ENCODE data around the gene DEGS2.
A peak's percentile ranks its signal among the peaks of the same experiment; 100 is the strongest.

DNA sequence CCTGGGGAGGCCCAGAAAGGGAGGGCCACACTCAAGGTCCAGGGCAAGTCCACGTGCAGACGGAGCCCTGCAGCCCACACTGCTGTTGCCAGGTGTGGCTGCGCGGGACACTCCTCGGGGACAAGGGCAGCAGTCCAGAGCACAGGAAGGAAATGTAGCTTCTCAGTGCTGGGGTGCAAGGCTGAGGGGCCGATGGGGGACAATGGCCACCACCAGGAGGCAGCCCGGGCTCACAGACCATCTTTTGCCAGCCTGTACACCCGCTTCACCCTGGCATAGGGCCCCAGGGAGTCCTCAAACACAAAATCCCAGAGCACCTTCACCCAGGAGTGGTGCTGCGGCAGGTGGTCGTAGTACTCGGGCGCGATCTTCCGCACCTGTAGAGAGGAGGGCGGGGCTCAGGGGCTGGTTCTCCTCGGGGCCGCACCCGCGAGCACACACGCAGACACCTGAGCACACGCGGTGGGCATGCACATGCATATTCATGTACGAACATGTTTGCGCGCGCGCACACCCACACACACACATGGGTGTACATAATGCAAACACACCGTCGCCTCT lies 12.8 kb downstream of the DEGS2 start:
- TF ChIP-seq, protein P1, sequence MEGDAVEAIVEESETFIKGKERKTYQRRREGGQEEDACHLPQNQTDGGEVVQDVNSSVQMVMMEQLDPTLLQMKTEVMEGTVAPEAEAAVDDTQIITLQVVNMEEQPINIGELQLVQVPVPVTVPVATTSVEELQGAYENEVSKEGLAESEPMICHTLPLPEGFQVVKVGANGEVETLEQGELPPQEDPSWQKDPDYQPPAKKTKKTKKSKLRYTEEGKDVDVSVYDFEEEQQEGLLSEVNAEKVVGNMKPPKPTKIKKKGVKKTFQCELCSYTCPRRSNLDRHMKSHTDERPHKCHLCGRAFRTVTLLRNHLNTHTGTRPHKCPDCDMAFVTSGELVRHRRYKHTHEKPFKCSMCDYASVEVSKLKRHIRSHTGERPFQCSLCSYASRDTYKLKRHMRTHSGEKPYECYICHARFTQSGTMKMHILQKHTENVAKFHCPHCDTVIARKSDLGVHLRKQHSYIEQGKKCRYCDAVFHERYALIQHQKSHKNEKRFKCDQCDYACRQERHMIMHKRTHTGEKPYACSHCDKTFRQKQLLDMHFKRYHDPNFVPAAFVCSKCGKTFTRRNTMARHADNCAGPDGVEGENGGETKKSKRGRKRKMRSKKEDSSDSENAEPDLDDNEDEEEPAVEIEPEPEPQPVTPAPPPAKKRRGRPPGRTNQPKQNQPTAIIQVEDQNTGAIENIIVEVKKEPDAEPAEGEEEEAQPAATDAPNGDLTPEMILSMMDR (IDR thresholded peaks at IDR 0.05) = peak in 3 of 6 experiments; percentile 9 to 23 (median 23)
- TF ChIP-seq POLR2A (IDR thresholded peaks at IDR 0.05) = no peak
- no peak for TF ChIP-seq POLR2AphosphoS5 (IDR thresholded peaks at IDR 0.05)
- TF ChIP-seq EP300 (IDR thresholded peaks at IDR 0.05) = no peak

Measured in upper lobe of left lung (tissue), 4 donors.